SKM-1 (cell line): Measurements from ENCODE around the gene PRKD2.

ENCODE experiments used
- DNase-seq: peaks from one replicate; lab custom pipeline; 2025; ENCODE audit not compliant: unreplicated experiment; lab: John Stamatoyannopoulos, UW

The PRKD2 gene

DNA sequence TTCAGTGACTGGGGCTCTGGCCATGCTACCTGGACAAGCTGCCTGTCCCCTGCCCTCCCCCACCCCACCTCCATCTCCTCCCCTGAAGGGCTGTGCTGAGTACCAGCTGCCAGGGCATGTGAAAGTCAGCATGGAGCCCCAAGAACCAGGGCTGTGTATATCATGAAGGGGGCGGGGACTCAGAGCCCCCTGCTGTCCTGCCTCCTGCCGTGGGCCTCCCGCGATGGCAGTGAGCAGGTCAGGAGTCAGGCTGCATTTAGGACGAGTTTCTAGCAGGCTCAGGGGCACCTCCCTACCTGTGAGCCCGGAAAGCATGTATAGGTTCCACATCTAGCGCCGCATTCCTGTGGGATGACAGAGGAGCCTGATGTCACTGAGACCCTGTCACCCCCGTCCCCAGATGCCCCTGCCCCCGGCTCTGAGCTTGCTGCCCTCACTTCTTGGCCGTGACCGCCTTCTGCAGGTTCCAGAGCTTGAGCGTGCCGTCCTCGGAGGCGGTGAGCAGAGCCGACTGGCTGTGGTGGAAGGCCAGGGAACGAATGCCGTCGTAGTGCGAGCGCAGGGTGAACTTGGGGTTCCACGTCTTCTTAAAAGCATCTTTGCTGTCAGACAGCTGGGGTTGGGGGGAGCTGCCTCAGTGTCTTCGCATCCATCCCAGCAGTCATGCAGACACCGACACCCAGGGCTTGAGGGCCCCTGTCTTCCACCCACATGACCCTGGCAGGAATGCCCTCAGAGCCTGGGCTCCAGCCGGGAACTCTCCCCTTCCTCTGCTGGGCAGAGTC lies 8.3 kb upstream of the PRKD2 start:
- DNase-seq: no peak

DNA sequence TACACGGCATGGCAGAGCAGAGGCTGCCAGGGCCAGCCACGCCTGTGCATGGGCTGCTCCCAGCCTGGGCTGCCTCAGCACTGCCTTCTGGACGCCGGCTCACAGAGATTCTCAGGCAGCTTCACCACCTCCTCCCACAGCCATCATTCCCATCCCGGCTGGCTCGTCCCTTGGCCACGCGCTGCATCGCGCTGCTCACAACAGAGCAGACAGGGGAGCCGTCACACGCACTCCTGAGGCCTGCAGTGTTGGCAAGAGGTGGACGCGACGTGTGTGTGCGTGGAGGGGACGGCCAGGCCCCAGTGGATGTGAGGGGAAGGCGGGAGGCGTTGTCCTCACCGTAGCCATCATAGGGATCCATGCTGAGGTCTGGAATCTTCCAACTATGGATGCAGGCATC lies 7.6 kb upstream of the PRKD2 start:
- no peak for DNase-seq

DNA sequence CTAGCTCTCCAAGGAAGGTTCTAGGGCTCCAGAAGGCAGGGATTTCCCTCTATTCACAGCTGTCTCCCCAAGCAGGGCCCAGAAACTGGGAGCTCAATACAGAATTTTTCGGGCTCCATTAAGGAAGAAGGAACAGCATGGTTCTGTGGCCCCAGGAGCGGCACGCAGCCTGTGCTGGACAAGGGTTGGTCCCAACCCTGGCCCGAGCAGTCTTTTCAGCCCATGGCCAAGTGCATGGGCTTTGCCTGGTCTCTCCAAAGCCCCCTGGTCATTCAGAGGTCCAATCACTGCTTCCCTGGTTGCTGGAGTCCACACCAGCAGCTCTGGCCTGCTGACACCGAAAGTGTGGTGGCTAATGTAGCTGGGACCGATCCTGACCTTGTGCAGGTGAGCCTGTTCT lies 6.6 kb upstream of the PRKD2 start:
- DNase-seq: no peak

DNA sequence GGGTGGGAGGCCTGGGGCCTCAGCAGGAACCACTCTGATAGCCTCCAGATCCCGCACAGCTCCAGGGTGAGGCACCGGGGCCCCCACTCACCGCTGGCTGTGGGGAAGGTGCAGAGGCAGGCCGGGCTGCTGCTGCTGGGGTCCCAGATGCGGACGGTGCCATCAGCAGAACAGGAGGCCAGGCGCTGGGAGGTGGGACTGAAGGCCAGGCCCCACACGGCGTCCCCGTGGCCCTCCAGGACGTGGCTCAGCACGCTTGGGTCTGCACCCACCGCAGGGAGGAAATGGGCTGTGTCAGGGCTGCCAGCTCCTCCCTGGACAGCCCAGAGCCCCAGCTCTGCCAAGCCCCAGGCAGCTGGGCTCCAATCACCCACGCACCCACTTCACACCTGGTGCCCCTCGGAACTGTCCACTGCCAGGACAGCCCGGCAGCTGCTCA lies 6.1 kb upstream of the PRKD2 start:
- no peak for DNase-seq

DNA sequence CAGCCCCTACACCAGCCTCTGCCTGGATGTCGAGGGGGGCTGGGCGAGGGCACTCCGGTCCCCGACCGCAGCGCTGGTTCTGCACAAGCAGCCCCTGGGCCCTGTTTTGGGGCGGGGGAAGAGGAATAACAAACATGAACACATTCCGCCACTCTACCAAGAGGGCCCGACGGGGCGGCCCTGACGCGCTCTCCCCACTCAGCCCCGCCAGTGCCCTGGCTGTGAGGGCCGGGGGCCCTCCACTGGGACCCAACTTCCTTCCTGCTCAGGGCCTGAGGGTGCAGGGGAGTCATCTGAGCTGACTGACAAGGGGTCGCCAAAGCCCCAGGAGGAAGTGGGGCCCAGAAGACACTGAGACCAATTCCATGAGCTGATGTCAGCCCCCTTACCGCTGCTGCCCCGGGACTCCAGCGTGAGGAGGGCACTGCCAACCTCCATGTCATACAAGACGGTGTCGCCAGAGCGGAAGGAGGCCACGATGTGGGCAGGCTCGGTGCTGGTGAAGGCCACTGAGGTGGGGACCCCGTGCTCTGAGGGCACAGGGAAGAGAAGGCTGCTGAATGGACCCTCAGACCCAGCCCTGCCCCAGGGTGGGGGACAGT lies 5.6 kb upstream of the PRKD2 start:
- DNase-seq: no peak

DNA sequence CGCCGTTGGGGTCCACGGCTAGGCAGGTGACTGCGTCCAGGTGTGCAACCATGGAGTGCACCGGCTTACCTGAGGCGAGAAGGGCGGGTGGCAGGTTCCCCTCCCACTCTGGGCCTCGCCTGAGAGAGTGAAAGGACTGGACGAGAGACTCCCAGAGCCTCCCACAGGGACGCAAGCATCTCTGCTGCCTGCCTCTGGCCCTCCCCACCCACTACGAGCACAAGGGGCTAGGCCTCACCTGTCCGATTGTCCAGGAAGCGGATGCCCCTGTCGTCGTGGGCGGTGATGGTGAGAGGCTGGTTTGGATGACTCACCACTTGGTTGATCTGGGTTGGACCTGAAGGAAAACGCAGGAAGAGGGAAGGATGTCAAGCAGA lies 5.1 kb upstream of the PRKD2 start:
- DNase-seq: no peak

DNA sequence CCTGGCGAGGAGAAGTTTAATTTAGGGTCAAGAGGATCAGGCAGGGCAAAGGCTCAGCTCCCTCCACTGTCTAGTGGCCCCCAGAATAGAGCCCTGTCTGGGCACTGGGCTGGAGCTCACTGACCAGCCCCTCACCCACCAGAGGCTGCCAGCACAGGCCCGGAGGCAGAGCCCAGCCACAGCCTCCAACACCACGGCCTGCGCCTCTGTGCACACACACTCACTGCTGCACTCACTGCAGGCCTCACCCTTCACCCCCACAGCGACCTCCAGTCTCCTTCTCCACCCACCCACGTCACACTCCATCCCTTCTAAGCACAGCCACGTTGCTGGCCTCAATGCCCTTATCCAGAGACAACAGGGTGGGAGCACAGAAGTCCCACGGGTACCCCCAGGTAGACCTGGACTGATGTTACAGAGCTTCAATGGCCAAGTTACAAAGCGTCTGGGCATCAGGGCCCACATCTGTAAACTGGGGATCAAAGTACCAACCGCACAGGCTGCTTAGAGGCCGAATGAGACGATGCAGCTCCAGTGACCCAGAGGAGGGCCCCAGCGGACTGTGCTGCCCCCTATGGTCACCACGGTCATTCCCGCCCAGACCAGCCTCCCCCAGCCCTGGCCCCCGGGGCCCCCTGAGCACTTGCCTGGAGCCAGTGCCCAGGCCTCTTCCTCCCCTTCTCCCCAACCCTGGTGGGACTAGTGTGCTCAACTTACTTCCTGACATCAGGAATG lies 4.5 kb upstream of the PRKD2 start:
- no peak for DNase-seq

DNA sequence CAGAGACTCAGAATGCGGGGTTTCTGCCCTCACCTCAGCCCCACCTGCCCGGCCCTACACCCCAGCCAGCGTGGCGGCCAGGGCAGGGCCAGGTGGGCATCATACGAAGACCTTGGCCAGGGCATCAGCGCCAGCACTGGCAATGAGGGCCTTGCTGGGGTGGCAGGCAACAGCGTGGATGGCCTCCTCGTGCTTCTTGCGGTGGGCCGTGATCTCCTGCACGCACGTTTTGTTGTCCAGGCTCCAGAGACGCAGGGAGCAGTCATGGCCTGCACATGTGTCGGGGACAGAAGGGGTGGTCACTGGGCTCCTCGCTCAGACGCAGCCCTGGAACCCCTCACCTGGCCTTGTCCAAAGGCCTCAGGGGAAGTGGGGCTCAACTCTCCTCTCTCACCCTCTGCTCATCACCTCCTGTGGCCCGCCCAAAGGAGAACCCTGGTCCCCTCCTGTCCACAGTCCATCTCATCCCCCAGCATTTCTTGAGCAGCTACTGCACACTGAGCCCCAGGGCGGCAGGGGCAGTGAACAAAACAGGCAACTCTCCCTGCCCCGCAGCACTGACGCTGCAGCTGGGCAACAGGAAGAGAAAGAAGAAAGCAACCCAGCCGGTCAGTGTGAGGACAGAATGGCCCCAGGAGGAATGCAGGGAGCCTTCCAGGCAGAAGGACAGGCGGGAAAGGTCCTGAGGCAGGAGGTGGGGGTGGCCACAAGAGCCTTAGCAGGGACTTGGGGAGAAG lies 3.8 kb upstream of the PRKD2 start:
- no peak for DNase-seq

DNA sequence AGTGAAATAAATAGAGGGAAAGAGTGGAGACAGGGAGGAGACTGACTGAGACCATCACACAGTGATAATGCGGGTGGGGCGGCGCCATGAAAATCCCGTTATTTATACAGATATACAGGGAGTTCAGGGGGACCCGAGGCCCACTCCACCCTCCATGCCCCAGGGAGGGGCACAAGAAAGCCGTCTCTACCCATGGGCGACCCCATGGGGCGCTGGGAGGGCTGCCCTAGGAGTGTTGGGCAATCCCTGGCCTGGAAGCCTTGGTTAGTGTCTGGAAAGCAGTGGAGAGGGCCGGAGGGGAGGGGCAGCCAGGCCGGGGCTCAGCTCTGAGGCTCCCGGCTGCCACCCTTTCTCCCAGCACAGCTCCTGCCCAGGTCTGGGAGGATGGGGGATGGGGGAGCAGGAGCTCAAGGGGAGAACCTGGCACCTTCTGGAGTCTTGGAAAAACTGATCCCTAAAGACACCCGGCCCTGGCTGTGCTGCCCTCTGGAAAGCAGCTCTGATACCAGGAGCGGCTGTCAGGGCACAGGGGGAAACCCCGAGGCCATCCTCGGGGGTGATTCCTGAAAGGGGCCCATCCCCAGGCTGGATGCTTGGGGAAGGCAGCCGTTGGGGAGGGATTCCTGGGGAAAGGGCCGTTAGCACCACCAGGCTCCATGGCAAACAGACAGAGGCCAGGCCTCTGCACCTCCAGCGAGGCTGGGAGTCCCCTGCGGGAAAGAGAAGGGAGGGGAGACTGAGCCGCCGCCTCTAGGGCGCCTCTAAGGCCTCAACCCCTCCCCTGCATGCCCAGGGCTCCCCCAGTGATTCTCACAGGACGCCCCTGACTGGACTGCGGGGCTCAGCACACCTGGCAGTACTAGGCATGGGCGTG lies 3.0 kb upstream of the PRKD2 start:
- no peak for DNase-seq

DNA sequence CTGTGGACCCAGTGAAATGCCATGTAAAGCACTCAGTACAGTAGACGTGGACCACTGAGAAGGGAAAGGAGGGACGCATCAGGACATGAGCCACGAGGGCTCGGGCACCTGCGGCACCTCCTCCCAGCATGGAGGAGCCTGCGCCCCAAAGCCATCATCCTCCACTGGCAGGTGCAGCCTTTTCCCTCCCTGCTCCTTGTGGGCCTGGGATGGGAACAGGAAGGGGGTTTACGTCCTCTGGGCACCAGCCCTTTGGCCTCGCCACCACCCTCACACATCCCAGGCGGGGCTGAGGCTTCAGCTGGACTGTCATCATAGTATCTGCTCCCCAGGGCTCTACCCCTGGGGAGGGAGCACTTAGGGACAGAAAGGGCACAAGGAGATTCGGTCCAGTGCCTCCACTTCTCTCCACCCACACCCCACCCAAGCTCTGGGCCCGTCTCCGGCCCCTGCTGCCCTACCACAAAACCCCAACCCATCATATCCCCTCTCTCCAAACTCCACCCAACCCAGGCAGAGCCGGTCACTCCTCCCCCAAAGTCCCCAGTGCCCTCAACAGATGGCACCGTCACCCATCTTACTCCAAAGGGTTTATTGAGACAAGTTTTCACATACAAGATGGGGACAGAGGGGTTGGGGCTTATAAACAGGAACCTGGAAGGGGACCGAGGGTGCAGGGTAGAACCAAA lies 2.2 kb upstream of the PRKD2 start:
- no peak for DNase-seq

DNA sequence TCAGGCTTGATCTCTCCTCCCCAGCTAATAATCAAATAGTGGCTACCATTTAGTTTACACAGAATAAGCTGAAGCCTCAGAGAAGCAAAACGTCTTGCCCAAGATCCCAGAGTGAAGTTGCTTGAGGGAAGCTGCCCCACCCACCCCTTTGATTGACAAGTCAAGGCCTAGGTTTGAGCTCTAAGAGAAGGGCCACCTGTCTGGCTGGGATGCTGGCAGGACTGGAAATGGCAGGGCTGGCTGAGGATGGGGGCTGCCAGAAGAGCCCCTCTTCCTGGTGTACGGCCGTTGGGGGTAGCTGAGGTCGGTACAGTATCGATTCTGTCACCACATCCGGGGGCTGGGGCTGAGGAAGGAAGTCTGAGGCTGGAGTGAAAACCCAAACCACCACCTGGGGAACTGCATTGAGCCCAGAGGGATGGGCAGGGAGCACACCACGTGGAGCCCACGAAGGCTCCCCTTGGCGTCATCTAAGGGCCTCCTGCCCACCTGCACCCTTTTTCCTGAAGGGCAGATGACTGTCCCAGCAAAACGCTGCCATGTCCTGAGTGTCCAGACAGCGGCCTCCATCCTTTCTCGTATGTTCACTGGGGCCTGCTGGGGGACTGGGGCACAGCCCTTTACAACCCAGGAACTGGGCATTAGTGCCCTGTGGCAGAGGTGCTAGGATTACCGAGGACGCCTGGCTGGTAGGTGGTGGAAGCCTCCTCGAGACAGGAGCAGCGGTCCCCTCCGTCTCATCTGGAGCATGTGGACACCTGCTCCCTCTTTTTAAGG lies 1.4 kb upstream of the PRKD2 start:
- no peak for DNase-seq

DNA sequence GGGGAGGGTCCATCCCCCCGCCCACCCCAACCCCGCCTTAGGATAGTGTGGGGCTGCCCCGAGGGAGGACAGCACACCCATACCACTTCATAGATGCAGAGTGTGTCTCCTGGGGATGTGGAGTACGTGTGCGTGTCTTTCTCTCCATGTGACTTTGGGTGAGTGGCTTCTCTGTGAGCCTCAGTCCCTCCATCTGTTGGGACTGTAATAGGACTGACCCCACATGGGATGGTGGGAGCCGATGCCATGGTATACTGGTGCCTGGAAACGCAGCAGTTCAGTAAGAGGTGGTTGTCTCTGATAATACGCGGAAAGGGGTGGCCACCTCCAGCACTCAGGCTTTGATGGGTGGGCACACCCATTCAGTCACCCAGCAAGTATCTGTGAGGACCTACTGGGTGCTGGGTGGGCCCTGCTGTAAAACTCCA lies 816 bp upstream of the PRKD2 start:
- DNase-seq: no peak

DNA sequence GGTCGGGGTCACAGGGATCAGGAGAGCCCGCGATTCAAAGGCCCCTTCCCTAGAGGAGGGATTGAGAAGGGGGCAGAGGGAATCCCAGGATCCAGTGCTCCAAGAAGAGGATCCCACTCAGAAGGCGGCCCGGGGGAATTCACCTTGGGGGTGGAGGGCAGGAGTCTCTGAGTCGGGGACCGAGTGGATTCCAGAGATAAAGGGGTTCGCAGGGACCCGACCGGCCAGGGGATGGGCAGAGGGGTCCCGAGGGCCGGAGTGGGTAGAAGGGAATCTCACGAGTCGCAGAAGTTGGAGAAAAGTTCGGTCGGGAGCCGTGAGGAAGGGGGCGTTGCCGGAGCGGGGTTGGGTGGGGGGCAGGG lies 261 bp downstream of the PRKD2 start:
- no peak for DNase-seq

DNA sequence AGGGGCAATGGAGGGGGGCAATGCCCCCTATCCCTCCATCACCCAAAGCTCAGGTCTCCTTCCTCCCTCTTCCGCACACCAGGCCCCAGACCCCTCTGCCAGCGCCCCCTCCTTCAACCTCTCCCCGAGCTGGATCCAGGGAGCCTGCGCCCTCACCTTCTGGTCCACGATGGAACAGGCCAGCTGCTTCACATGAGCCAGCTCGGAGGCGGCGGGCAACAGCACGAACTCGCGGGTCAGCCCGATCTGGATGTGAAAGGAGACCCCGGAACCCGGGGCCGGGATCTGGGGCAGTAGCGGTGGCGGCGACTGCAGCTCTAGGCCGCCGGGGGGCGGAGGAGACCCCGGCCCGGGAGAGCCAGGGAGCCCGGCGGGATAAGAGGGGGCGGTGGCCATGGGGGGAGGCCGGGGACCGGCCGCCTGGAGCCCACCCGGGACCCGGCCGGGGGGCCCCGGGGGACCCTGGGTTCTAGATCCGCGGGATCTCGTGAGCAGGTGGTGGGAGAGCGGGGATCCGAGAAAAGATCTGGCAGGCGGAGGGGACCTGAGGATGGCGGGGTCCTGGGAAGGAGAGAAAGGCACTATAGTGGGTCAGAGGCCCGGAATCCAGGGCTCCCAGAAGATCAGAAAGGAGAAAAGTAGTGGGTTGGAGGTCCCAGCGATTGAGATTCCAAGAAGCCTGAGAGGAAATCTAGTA lies 791 bp downstream of the PRKD2 start:
- no peak for DNase-seq

DNA sequence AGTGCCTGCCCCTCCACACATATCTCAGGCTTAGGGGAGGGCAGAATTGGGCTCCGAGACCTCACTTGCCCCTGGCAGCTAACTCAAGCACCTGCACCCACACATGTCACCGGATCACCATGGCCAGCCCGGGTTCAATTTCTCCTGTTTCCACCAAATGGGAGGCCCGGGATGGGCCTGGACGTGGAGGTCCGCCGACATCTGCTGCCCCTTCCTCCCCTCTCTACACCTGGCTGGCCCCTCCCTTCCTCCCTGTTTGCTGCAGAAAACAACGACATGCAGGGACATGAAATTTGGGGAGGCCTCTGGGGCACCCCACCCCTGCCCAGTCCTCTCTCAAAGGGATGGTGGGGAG lies 1.3 kb downstream of the PRKD2 start:
- DNase-seq: no peak

DNA sequence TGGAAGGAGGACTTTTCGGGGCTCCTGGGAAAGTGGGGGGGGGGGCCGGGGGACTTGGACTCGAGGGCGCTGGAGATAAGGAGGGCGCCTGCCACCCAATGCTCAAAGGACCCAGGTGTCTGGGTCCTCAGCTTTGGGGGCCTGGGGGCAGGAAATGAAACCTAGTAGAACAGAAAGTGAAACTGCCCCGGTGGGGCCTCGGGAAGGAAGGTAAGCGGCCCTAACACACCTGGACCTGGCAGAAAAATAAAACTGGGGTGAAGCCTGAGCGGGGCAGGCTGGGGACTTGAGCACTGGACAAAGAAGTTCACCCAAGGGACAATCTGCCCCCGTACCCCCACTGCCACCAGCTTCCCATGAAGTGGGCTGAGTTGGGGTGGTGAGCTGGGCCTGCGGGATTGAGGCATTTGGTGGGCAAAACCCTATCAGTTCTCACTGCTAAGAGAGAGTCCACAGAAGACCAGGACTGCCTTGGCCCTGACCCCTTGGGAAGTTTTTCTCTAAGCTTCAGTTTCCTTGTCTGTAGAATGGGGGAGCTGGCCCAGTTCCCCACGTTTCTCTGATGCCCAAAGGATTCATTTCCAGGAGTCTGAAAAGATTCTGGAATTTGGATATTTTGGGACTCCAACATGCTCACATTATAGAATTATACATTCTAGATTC lies 2.3 kb downstream of the PRKD2 start:
- DNase-seq: no peak

DNA sequence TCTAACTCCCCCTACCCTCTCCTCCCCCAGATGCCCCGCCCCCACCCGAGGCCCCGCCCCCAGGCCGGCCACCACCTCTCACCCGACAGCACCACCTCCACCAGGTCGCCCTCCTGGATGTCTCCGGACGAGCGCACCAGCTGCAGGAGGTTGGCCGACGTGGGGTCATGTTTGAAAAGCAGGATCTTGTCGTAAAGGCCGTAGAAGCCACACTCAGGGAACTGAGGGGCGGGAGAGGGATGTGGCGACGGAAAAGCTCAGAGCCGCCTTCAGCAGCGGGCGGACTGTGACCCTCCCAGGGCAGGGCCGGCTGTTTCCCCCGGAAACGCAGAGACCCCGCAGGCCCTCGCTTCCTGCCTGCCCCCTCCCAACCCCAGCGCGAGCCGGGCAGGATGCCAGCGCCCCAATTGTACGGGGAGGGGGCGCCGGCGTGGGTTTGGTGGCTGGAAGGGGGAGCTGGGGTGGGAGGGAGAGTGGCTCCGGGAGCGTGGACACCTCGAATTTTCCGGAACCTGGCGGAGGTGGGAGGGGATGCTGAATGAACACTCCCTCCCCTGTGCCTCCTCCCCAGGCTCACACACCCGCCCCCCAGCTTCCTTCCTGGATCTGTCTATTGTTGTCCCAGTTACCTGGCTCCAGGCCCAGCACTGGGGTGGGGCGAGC lies 3.0 kb downstream of the PRKD2 start:
- no peak for DNase-seq
